Right atrium auricular region (tissue), 2 donors: ENCODE results near the gene RIMBP2. TPM values are rescaled to one million over a fixed set of nuclear protein-coding genes. Genes with fewer than 3 reads are reported as not detected.

Experiments used
- DNase-seq: peaks from one replicate; pipeline ENCODE4 v3.0.0-alpha.2; 2019; ENCODE audit warnings: low spot score
- H3K27ac ChIP-seq, 2 donors: fragments of 200-600 bp; sonication (generic); 1 replicate in 1 of 2; 2 replicates in 1 of 2; pipeline ENCODE4 v1.5.1; 2016 to 2019
- H3K27me3 ChIP-seq, 2 donors: fragments of 200-600 bp; sonication (generic); one replicate each; pipeline versions ENCODE4 v1.5.1 to v1.6.0; 2017 to 2019
- H3K36me3 ChIP-seq: fragments of 200-600 bp; sonication (generic); one replicate; pipeline ENCODE4 v1.5.1; 2016
- H3K4me1 ChIP-seq, 2 donors: fragments of 200-600 bp; sonication (generic); one replicate each; pipeline versions ENCODE4 v1.5.1 to v1.6.0; 2017 to 2019
- H3K4me3 ChIP-seq, 2 donors: fragments of 200-600 bp; sonication (generic); 1 replicate in 1 of 2; 2 replicates in 1 of 2; pipeline ENCODE4 v1.5.1; 2017 to 2019; ENCODE audit warnings: mild to moderate bottlenecking in 1 of 2, moderate library complexity in 1 of 2
- H3K9me3 ChIP-seq, 2 donors: fragments of 200-600 bp; sonication (generic); one replicate each; pipeline ENCODE4 v1.5.1; 2019
- CTCF ChIP-seq, 2 donors: fragments of 200-600 bp; sonication (generic); IDR thresholded peaks; one replicate each; pipeline ENCODE4 v1.5.1; 2019; ENCODE audit warnings: antibody characterized with exemption in 2 of 2
- total RNA-seq, 2 donors: library from RNA; depleted of rRNA; stranded (reverse); fragments of >200 nt; gene quantifications; one replicate each; pipeline ENCODE4 v1.1.0, GENCODE V29; 2016

The RIMBP2 gene
- total RNA-seq, 2 donors from 2014 or later, result 0.04 TPM; not detected in 1

DNA sequence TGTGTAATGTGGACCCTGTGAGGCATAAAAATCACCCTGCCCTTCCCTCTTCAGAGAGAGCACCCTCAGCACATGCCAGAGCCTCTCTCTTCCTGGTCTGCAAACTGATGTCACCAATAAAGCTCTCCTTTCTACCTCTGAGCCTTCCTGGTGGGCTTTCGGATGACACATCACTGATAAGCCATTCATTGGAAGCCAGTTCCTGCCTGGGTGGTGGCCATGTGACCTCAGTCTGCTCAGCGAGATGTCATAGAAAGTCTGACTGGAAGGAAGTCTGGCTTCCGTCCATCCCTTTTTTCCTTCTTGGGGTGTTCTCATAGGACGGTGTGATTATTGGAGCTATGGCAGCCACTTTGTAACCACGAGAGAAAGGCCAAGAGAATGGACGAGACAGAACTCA is 282.7 kb downstream of the RIMBP2 start:
- Histone ChIP-seq H3K4me3 (no peak overlapping the region), H3K27me3 (no peaks in the 10 kb centered on the region), H3K27ac (no peak overlapping the region), H3K4me1 (no peaks in the 10 kb centered on the region), H3K9me3 (no peaks in the 10 kb centered on the region), H3K36me3 (no peaks in the 10 kb centered on the region)
- DNase-seq, result no peak
- TF ChIP-seq CTCF (IDR thresholded peaks at IDR 0.05), result no peak

DNA sequence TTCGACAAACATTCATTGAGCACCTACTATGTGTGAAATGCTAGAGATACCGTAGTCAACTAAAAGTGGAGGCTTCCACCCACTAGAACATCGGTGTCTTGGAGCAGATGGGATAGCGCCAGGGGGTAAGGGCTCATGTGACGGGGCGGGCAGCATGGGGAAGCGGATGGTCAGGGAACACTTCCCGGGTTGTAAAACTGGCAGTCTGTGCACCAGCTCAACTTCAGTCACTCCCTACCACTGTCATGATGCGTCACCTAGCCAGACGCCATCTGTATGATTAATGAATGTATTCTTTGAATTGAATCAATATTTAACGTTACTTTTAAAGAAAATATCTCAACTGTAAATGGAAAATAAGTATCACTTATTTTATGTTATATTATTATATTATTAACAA is 284.9 kb downstream of the RIMBP2 start:
- no peaks in the 10 kb centered on the region for H3K27me3 ChIP-seq
- H3K4me1 ChIP-seq, result no peaks in the 10 kb centered on the region
- no peaks in the 10 kb centered on the region for H3K36me3 ChIP-seq
- TF ChIP-seq CTCF (IDR thresholded peaks at IDR 0.05), result no peak
- no peak overlapping the region for H3K27ac ChIP-seq
- no peak for DNase-seq
- no peak overlapping the region for H3K4me3 ChIP-seq
- no peaks in the 10 kb centered on the region for H3K9me3 ChIP-seq

DNA sequence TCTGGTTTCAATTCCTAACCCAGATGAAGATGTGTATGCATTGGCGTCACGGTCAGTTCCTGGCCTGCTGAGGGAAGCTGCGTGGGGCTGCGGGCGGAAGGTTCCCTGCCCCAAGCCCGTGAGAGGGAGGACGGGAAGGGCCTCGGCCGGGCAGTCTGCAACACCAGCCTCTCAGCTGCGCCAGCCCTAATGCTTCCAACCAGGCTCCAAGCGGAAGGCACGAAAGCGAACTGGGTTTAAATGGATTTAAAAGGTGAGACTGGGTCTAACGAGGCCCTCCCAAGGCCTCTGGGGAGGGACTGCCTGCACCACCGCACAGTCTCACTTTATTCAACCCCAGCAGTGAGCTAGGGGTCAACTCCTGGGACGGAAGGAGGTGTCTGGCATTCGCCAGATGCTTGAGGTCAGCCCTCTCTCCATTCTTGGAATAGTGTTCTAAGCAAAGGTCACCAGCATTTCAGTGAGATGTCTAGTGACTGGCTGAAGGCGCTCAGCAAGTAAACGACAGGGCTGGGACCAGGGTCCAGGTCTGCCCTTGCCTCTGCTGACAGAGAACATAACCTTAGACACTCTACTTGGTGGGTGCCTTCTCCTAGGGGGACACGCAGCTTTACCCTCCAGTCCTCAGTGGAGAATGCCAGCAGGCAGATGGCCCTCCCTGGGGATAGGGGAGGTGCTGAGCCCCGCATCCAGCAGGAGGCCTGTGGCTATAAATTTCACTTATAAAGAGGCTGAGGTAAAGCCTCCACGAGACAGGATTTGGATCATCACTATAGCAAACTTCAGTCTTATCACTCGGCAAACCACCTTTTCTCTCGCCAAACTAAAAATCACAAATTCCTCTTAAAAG is 286.2 kb downstream of the RIMBP2 start:
- no peaks in the 10 kb centered on the region for H3K9me3 ChIP-seq
- no peak for TF ChIP-seq CTCF (IDR thresholded peaks at IDR 0.05)
- DNase-seq, result no peak

GRCh38 chr12:130428116-130428515 is 288.0 kb downstream of the RIMBP2 start:
- Histone ChIP-seq H3K4me1 (no peaks in the 10 kb centered on the region), H3K9me3 (no peaks in the 10 kb centered on the region), H3K27ac (no peak overlapping the region), H3K4me3 (no peak overlapping the region), H3K27me3 (no peaks in the 10 kb centered on the region), H3K36me3 (no peaks in the 10 kb centered on the region)
- no peak for TF ChIP-seq CTCF (IDR thresholded peaks at IDR 0.05)
- DNase-seq, result no peak

More for the DNA sequence above, 286.2 kb downstream of the RIMBP2 start:
- H3K36me3 ChIP-seq, result no peaks in the 10 kb centered on the region
- H3K4me1 ChIP-seq, result no peaks in the 10 kb centered on the region
- no peak overlapping the region for H3K27ac ChIP-seq
- H3K27me3 ChIP-seq, result no peaks in the 10 kb centered on the region
- H3K4me3 ChIP-seq, result no peak overlapping the region

GRCh38 chr12:130427381-130427887 is 288.7 kb downstream of the RIMBP2 start:
- Histone ChIP-seq H3K36me3 (no peaks in the 10 kb centered on the region), H3K4me1 (no peaks in the 10 kb centered on the region), H3K4me3 (no peak overlapping the region), H3K27ac (no peak overlapping the region), H3K9me3 (no peaks in the 10 kb centered on the region), H3K27me3 (no peaks in the 10 kb centered on the region)
- no peak for DNase-seq
- no peak for TF ChIP-seq CTCF (IDR thresholded peaks at IDR 0.05)
